Measurements from ENCODE around the gene PIAS1. TPM values are rescaled to one million over a fixed set of nuclear protein-coding genes. Genes with fewer than 3 reads are reported as not detected.

The PIAS1 gene
- total RNA-seq, 2 experiments from 2014 or later: 44.1 to 59.0 TPM

DNA sequence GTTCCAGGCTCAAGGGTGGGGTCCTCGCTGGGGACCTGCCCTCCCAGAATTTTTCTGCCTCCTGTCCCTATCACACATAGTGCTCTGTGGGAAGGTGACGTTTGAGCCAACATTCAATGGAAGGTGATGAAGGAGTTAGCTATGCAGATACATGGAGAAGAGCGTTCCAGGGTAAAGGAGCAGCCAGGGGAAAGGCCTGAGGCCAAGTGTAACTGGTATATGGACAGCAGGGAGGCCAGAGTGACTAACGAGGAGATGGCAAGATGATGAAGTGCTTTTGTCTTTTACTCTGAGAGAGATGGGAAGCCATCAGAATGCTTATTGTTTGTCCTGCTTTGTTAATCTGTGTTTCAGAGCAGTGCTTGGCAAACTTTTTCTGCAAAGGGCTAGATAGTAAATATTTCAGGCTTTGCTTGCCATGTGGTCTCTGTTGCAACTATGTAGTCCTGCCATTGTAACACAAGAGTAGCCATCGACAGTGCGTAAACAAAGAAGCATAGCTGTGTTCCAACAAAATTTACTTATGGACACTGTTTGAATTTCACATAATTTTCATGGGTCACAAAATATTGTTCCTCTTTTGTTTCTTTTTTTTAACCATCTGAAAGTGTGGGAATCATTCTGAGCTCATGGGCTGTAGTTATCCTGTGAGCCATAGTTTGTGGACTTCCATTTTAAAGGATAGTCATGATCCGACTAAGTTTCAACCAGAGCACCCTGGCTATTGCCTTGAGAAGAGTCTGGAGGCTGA lies 25.8 kb upstream of the PIAS1 start:
- Histone ChIP-seq H3K4me2 (ENCODE audit: low read length) (no peak overlapping the region), H4K20me1 (ENCODE audit: insufficient read depth, low read length) (no peaks in the 10 kb centered on the region), H3K4me3 (ENCODE audit: low read depth, low read length, poor library complexity, severe bottlenecking) (no peak overlapping the region), H3K79me2 (ENCODE audit: insufficient read depth, low read depth, low read length) (no peaks in the 10 kb centered on the region), H3K4me1 (ENCODE audit: insufficient read depth, low read length, poor library complexity, severe bottlenecking) (no peaks in the 10 kb centered on the region), H3K36me3 (ENCODE audit: insufficient read depth, low read length) (no peaks in the 10 kb centered on the region), H3K27ac (ENCODE audit: low read depth, low read length, poor library complexity, severe bottlenecking) (no peak overlapping the region), H3K9me2 (ENCODE audit: insufficient read depth, low read length) (no peaks in the 10 kb centered on the region), H2AFZ (ENCODE audit: low read length) (no peak overlapping the region), H3K9me3 (ENCODE audit: low read length) (no peaks in the 10 kb centered on the region)
- CTCF ChIA-PET (ENCODE audit: unreplicated experiment): no interaction called here
- intact Hi-C loops (cut with micrococcal nuclease; ENCODE audit: unreplicated experiment): no loop called here
- POLR2A ChIA-PET: interaction anchor here (0.8 kb wide), 1 partner anchor 9 kb away, joined by 4 read pairs; no protein-coding TSS in a partner anchor
- no TSS peak for BruUV-seq (replicated peaks)
- TF ChIP-seq, protein P1, sequence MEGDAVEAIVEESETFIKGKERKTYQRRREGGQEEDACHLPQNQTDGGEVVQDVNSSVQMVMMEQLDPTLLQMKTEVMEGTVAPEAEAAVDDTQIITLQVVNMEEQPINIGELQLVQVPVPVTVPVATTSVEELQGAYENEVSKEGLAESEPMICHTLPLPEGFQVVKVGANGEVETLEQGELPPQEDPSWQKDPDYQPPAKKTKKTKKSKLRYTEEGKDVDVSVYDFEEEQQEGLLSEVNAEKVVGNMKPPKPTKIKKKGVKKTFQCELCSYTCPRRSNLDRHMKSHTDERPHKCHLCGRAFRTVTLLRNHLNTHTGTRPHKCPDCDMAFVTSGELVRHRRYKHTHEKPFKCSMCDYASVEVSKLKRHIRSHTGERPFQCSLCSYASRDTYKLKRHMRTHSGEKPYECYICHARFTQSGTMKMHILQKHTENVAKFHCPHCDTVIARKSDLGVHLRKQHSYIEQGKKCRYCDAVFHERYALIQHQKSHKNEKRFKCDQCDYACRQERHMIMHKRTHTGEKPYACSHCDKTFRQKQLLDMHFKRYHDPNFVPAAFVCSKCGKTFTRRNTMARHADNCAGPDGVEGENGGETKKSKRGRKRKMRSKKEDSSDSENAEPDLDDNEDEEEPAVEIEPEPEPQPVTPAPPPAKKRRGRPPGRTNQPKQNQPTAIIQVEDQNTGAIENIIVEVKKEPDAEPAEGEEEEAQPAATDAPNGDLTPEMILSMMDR (conservative IDR thresholded peaks at IDR 0.05; ENCODE audit: low read length): no peak
- TF ChIP-seq EZH2phosphoT487 (IDR thresholded peaks at IDR 0.05; ENCODE audit: borderline replicate concordance, low read depth, low read length): no peak
- DNase-seq (ENCODE audit: low spot score): no peak

DNA sequence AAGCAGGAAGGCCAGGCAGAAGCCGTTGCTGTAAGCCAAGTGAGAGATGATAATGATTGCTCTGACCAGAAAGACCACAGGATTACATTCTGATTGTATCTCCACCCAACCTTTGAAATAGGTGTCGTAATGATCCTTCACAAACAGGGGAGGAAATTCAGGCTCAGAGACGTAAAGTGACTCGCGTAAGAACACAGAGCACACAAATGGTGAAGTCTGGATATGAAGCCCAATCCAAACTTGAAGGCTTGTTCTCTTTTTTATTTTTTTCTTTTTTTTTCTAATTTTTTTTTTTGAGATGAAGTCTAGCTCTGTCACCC lies 25.3 kb upstream of the PIAS1 start:
- H2AFZ ChIP-seq (ENCODE audit: low read length): no peak overlapping the region
- POLR2A ChIA-PET: no interaction called here

DNA sequence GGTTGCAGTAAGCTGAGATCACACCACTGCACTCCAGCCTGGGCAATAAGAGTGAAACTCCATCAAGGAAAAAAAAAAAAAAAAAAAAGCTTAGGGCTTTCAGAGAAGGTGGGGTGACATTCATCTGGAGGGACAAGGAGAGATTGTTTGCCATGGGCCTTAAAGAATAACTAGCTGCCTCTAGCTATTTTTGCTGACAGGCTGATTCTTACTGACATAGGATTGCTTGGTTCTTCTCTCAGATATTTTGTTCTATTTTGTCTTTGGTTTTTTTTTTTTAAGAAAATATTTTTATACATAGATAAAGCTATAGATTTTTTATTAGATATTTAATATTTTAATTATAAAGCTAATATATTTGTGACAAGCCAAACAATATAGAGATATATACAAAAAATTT lies 24.2 kb upstream of the PIAS1 start:
- CTCF ChIA-PET (ENCODE audit: unreplicated experiment): no interaction called here
- H3K4me3 ChIP-seq (ENCODE audit: low read depth, low read length, poor library complexity, severe bottlenecking): no peak overlapping the region
- H3K4me1 ChIP-seq (ENCODE audit: insufficient read depth, low read length, poor library complexity, severe bottlenecking): no peaks in the 10 kb centered on the region
- no peak for DNase-seq (ENCODE audit: low spot score)
- H3K4me2 ChIP-seq (ENCODE audit: low read length): no peak overlapping the region
- H3K36me3 ChIP-seq (ENCODE audit: insufficient read depth, low read length): no peaks in the 10 kb centered on the region
- POLR2A ChIA-PET: interaction anchor here (0.6 to 0.8 kb wide), 6 partner anchors 12 to 343 kb away, joined by 3 to 8 read pairs (median 3); no protein-coding TSS in a partner anchor
- H3K27ac ChIP-seq (ENCODE audit: low read depth, low read length, poor library complexity, severe bottlenecking): no peak overlapping the region
- no peaks in the 10 kb centered on the region for H3K9me2 ChIP-seq (ENCODE audit: insufficient read depth, low read length)
- TF ChIP-seq EZH2phosphoT487 (IDR thresholded peaks at IDR 0.05; ENCODE audit: borderline replicate concordance, low read depth, low read length): no peak
- TF ChIP-seq, protein P1 (conservative IDR thresholded peaks at IDR 0.05; ENCODE audit: low read length): no peak
- H2AFZ ChIP-seq (ENCODE audit: low read length): no peak overlapping the region
- no TSS peak for BruUV-seq (replicated peaks)
- H3K9me3 ChIP-seq (ENCODE audit: low read length): no peaks in the 10 kb centered on the region
- intact Hi-C loops (cut with micrococcal nuclease; ENCODE audit: unreplicated experiment): no loop called here
- H3K79me2 ChIP-seq (ENCODE audit: insufficient read depth, low read depth, low read length): no peaks in the 10 kb centered on the region
- no peaks in the 10 kb centered on the region for H4K20me1 ChIP-seq (ENCODE audit: insufficient read depth, low read length)

More for the DNA sequence above, 25.3 kb upstream of the PIAS1 start:
- Histone ChIP-seq H4K20me1 (ENCODE audit: insufficient read depth, low read length) (no peaks in the 10 kb centered on the region), H3K9me2 (ENCODE audit: insufficient read depth, low read length) (no peaks in the 10 kb centered on the region), H3K79me2 (ENCODE audit: insufficient read depth, low read depth, low read length) (no peaks in the 10 kb centered on the region), H3K27ac (ENCODE audit: low read depth, low read length, poor library complexity, severe bottlenecking) (no peak overlapping the region), H3K4me2 (ENCODE audit: low read length) (no peak overlapping the region), H3K36me3 (ENCODE audit: insufficient read depth, low read length) (no peaks in the 10 kb centered on the region), H3K9me3 (ENCODE audit: low read length) (no peaks in the 10 kb centered on the region), H3K4me1 (ENCODE audit: insufficient read depth, low read length, poor library complexity, severe bottlenecking) (no peaks in the 10 kb centered on the region), H3K4me3 (ENCODE audit: low read depth, low read length, poor library complexity, severe bottlenecking) (no peak overlapping the region)
- intact Hi-C loops (cut with micrococcal nuclease; ENCODE audit: unreplicated experiment): no loop called here
- no TSS peak for BruUV-seq (replicated peaks)
- no peak for DNase-seq (ENCODE audit: low spot score)
- TF ChIP-seq EZH2phosphoT487 (IDR thresholded peaks at IDR 0.05; ENCODE audit: borderline replicate concordance, low read depth, low read length): no peak
- TF ChIP-seq, protein P1 (conservative IDR thresholded peaks at IDR 0.05; ENCODE audit: low read length): no peak
- CTCF ChIA-PET (ENCODE audit: unreplicated experiment): no interaction called here
